SW 1271 (cell line): ENCODE results near the gene CNTNAP3.
"Not testable (repeated sequence)": the region's sequence is repeated elsewhere in the genome, so short reads cannot be mapped to it uniquely, and the experiment has no call there.

ENCODE experiments used
- DNase-seq, 2 experiments: peaks; one replicate each; lab custom pipeline; 2025; lab: John Stamatoyannopoulos, UW

Gene CNTNAP3

GRCh38 chr9:39287980-39288379, at the start of gene CNTNAP3:
TSS of gene CNTNAP3 (minus strand) at chr9:39288167. CDS start at chr9:39288064, 103 bp downstream.
- not testable (repeated sequence) for DNase-seq

- not testable (repeated sequence) for DNase-seq
Measured at GRCh38 chr9:39279995-39280394, 8.0 kb downstream of the CNTNAP3 start.

- not testable (repeated sequence) for DNase-seq
Measured at GRCh38 chr9:39242513-39242912, 45.5 kb downstream of the CNTNAP3 start.

GRCh38 chr9:39232130-39232991, 55.6 kb downstream of the CNTNAP3 start:
- not testable (repeated sequence) for DNase-seq

GRCh38 chr9:39215976-39216375, 72.0 kb downstream of the CNTNAP3 start:
- not testable (repeated sequence) for DNase-seq

- DNase-seq = not testable (repeated sequence)
Measured at GRCh38 chr9:39209773-39210172, 78.2 kb downstream of the CNTNAP3 start.

GRCh38 chr9:39206643-39207042, 81.3 kb downstream of the CNTNAP3 start:
- DNase-seq = not testable (repeated sequence)

- DNase-seq = not testable (repeated sequence)
Measured at GRCh38 chr9:39205842-39206241, 82.1 kb downstream of the CNTNAP3 start.

GRCh38 chr9:39200412-39200811, 87.6 kb downstream of the CNTNAP3 start:
- not testable (repeated sequence) for DNase-seq

GRCh38 chr9:39198000-39198709, 89.8 kb downstream of the CNTNAP3 start:
- not testable (repeated sequence) for DNase-seq

- not testable (repeated sequence) for DNase-seq
Measured at GRCh38 chr9:39171370-39171769, 116.6 kb downstream of the CNTNAP3 start.

- DNase-seq = not testable (repeated sequence)
Measured at GRCh38 chr9:39157714-39158113, 130.3 kb downstream of the CNTNAP3 start.

GRCh38 chr9:39132826-39133552, 155.0 kb downstream of the CNTNAP3 start:
- not testable (repeated sequence) for DNase-seq

GRCh38 chr9:39121401-39121800, 166.6 kb downstream of the CNTNAP3 start:
- not testable (repeated sequence) for DNase-seq

GRCh38 chr9:39111746-39112145, 176.2 kb downstream of the CNTNAP3 start:
- DNase-seq = not testable (repeated sequence)

GRCh38 chr9:39108145-39108544, 179.8 kb downstream of the CNTNAP3 start:
- no peak for DNase-seq

- DNase-seq = not testable (repeated sequence)
Measured at GRCh38 chr9:39097208-39097607, 190.8 kb downstream of the CNTNAP3 start.

GRCh38 chr9:39085311-39085710, 202.7 kb downstream of the CNTNAP3 start:
- DNase-seq = not testable (repeated sequence)

- not testable (repeated sequence) for DNase-seq
Measured at GRCh38 chr9:39082574-39082973, 205.4 kb downstream of the CNTNAP3 start.

GRCh38 chr9:39080081-39080480, 207.9 kb downstream of the CNTNAP3 start:
- DNase-seq = not testable (repeated sequence)

- not testable (repeated sequence) for DNase-seq
Measured at GRCh38 chr9:39078621-39079256, 209.2 kb downstream of the CNTNAP3 start.
